ENCODE data around the gene CDT1.

Gene CDT1

DNA sequence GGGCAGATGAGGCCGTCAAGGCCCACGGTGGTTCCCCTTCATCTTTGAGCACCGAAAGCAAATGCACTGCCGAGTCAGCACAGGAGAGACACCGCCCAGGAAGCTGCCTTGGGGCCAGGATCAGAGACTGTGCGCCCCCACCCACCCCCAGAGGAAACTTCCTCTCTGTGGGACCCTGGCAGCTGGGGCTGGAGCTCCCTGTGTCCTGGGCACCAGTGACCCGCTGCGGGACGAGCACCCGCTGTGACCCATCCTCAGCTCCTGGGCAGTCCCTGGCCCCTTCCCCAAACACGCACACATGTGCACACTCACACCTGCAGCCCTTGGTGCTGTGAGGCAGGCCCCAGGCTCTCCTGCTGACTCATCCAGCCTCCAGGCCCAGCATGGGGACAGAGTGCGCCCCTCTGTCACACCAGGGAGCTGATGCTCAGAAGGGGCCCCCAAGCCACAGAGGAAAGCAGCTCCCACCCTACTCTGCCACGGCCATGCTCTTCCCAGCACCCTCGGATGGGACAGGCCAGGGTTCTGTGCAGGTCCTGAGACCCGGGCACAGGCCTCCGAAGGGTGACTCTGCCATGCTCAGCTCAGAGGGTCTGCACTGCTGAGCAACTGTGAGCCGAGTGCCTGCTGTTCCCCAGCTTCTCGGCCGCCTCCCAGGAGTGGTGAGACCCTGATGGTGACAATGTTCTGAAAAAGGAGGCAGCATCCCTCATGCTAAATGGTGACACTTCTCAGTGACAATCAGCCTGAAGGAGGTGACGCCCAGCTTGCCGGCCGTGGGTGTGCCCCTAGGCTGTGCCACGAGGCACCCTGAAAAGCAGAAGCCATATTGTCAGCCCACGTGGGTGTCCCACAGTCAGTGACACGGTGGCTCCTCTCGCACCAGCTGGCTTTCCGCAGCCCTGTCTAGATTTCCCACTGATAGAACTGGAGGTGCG lies 22.2 kb upstream of the CDT1 start:
- peak overlapping the region; percentile 88 for H2AK5ac ChIP-seq (ENCODE audit: low read length, severe bottlenecking)
- H3K27ac ChIP-seq (ENCODE audit: low read length, poor library complexity, severe bottlenecking), result peak overlapping the region; percentile 13
- H2BK120ac ChIP-seq (ENCODE audit: low read depth, low read length), result peak overlapping the region; percentile 56
- peak overlapping the region; percentile 40 to 62 for H3K18ac ChIP-seq (ENCODE audit: low read depth in 1 of 2, low read length in 2 of 2)
- no peak overlapping the region for H2AFZ ChIP-seq (ENCODE audit: low read depth, low read length)
- H3K9me3 ChIP-seq (ENCODE audit: control insufficient read depth, low read length), result no peaks in the 10 kb centered on the region
- peak overlapping the region; percentile 69 to 73 for H2BK12ac ChIP-seq (ENCODE audit: low read length in 2 of 2)
- H4K91ac ChIP-seq (ENCODE audit: low read length), result peak overlapping the region; percentile 89
- no peak for DNase-seq
- whole genome bisulfite sequencing, result 73% methylated on average over 28 of the region's 28 CpGs
- H3K4ac ChIP-seq (ENCODE audit: low read depth in 1 of 2, low read length in 2 of 2), result peak overlapping the region; percentile 19 to 49
- H3K9ac ChIP-seq (ENCODE audit: low read length), result peak overlapping the region; percentile 36
- H3K23ac ChIP-seq (ENCODE audit: low read length in 2 of 2), result peak overlapping the region in 1 of 2 experiments; percentile 96
- H3K79me1 ChIP-seq (replicated peaks; ENCODE audit: low read length, poor library complexity, severe bottlenecking), result peaks cover 4% of the 10 kb centered on the region
- peak overlapping the region; percentile 71 for H2BK15ac ChIP-seq (ENCODE audit: low read depth, poor library complexity, severe bottlenecking)
- H3K14ac ChIP-seq (ENCODE audit: low read length in 2 of 2), result peak overlapping the region in 1 of 2 experiments; percentile 63
- peak overlapping the region; percentile 44 for H3K4me2 ChIP-seq (ENCODE audit: low read length, poor library complexity, severe bottlenecking)
- peaks cover 0 to 4% of the 10 kb centered on the region in 2 experiments for H3K36me3 ChIP-seq (ENCODE audit: control insufficient read depth in 1 of 2, insufficient read depth in 2 of 2, low read depth in 1 of 2, low read length in 2 of 2)
- H4K8ac ChIP-seq (ENCODE audit: low read length), result peak overlapping the region; percentile 52
- H3K4me3 ChIP-seq (ENCODE audit: insufficient read depth in 1 of 2, low read depth in 1 of 2, low read length in 2 of 2), result peak overlapping the region; percentile 0 to 86
- peak overlapping the region; percentile 38 for H2BK5ac ChIP-seq (ENCODE audit: low read depth, low read length, poor library complexity, severe bottlenecking)
- no peaks in the 10 kb centered on the region for H3K27me3 ChIP-seq (ENCODE audit: control insufficient read depth in 1 of 2, insufficient read depth in 1 of 2, low read length in 2 of 2)
- H3K4me1 ChIP-seq (ENCODE audit: control insufficient read depth, insufficient read depth, low read depth, low read length), result peaks cover 77% of the 10 kb centered on the region

DNA sequence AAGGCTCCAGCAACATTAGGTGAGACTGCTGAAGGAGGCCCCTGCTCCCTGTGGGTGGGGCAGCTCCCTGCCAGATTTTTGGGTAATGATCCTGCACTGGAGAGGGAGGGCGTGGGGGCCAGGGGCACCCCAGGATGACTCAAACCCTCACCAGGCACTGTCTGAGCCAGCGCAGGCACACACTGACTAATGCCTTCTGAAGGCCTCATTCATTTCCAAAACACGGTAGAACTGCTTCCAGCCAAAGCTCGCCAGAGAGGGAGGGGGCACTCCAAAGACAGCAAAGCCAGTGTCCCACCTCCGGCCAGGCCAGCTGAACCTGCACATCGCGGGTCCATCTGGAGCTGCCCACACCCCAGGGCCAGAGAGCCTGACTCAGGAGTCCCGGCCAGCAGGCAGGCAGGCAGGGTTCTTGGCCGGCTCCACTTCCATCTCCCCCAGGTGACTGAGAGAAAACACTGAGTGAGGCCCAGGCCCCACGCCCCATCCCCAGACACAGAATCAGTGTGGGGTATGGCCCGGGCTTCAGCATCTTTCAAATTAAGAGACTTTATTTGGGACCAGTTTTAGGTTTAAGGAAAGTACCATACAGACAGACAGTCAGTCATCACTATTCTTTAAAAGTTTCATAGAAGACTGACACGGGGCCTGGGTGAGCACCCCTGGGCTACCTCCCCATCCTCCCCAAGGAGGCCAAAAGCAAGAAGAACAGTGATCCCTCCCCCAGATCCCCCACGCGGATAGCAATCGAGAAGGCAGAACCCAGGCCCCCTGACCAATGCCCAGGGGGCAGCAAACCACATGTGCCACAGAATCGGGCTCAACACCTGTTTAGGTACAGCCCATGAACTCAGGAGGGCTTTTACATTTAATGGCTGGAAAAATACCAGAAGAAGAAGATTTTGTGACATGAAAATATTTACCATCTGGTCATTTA lies 20.9 kb upstream of the CDT1 start:
- peak overlapping the region; percentile 9 for H2AK5ac ChIP-seq (ENCODE audit: low read length, severe bottlenecking)
- peaks cover 66% of the 10 kb centered on the region for H3K4me1 ChIP-seq (ENCODE audit: control insufficient read depth, insufficient read depth, low read depth, low read length)
- no peak overlapping the region for H3K14ac ChIP-seq (ENCODE audit: low read length in 2 of 2)
- H3K79me1 ChIP-seq (replicated peaks; ENCODE audit: low read length, poor library complexity, severe bottlenecking), result peaks cover 4% of the 10 kb centered on the region
- peak overlapping the region; percentile 82 for H3K4me2 ChIP-seq (ENCODE audit: low read length, poor library complexity, severe bottlenecking)
- H3K36me3 ChIP-seq (ENCODE audit: control insufficient read depth in 1 of 2, insufficient read depth in 2 of 2, low read depth in 1 of 2, low read length in 2 of 2), result peaks cover 0 to 4% of the 10 kb centered on the region in 2 experiments
- no peak overlapping the region for H3K23ac ChIP-seq (ENCODE audit: low read length in 2 of 2)
- H3K27me3 ChIP-seq (ENCODE audit: control insufficient read depth in 1 of 2, insufficient read depth in 1 of 2, low read length in 2 of 2), result no peaks in the 10 kb centered on the region
- H3K27ac ChIP-seq (ENCODE audit: low read length, poor library complexity, severe bottlenecking), result peak overlapping the region; percentile 78
- DNase-seq, result peak; percentile 76
- 35% methylated on average over 14 of the region's 16 CpGs for WGBS
- no peak overlapping the region for H2BK5ac ChIP-seq (ENCODE audit: low read depth, low read length, poor library complexity, severe bottlenecking)
- peak overlapping the region; percentile 88 for H3K9ac ChIP-seq (ENCODE audit: low read length)
- no peaks in the 10 kb centered on the region for H3K9me3 ChIP-seq (ENCODE audit: control insufficient read depth, low read length)
- no peak overlapping the region for H2AFZ ChIP-seq (ENCODE audit: low read depth, low read length)
- H2BK120ac ChIP-seq (ENCODE audit: low read depth, low read length), result peak overlapping the region; percentile 23
- H3K4me3 ChIP-seq (ENCODE audit: insufficient read depth in 1 of 2, low read depth in 1 of 2, low read length in 2 of 2), result peak overlapping the region in 1 of 2 experiments; percentile 86
- peak overlapping the region; percentile 9 to 12 for H2BK12ac ChIP-seq (ENCODE audit: low read length in 2 of 2)
- peak overlapping the region in 1 of 2 experiments; percentile 46 for H3K4ac ChIP-seq (ENCODE audit: low read depth in 1 of 2, low read length in 2 of 2)
- H4K8ac ChIP-seq (ENCODE audit: low read length), result peak overlapping the region; percentile 45
- peak overlapping the region in 1 of 2 experiments; percentile 65 for H3K18ac ChIP-seq (ENCODE audit: low read depth in 1 of 2, low read length in 2 of 2)
- H2BK15ac ChIP-seq (ENCODE audit: low read depth, poor library complexity, severe bottlenecking), result no peak overlapping the region
- H4K91ac ChIP-seq (ENCODE audit: low read length), result peak overlapping the region; percentile 69

DNA sequence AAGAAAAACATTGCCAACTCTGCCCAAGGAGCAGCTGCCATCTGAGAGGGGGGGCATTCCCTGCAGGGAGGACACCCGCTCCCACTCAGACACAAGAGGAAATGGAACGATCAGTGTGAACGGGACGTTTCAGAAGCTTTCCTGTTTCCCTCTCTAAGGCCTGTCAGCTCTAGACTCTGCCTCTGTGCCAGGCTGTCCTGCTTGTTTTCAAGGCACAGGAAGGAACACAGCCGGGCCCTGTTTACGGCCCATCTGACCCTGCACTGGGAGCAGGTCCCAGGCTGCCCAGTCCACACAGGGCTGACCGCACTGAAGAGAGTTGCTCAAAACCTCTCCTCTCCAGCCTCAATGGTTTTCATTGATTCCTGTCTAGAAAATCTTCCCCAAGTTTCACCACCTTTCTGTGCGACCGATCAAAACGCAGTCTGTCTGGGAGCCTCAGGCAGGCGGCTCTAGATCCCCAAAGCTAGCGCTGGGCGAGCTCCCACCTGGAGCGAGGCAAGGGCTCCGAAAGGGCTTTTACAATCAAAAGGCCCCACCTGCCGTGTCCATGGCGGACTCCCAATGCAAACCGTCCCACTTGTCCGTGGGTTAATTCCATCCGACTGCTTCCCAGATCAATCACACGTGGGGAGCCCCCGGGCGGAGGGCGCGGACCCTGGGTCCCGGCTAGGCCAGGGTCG lies 20.1 kb upstream of the CDT1 start:
- peak overlapping the region; percentile 78 for H3K27ac ChIP-seq (ENCODE audit: low read length, poor library complexity, severe bottlenecking)
- DNase-seq, result peak; percentile 60
- H3K9ac ChIP-seq (ENCODE audit: low read length), result peak overlapping the region; percentile 88
- peak overlapping the region; percentile 91 for H2BK120ac ChIP-seq (ENCODE audit: low read depth, low read length)
- peak overlapping the region; percentile 76 to 86 for H3K4me3 ChIP-seq (ENCODE audit: insufficient read depth in 1 of 2, low read depth in 1 of 2, low read length in 2 of 2)
- peak overlapping the region; percentile 87 for H4K8ac ChIP-seq (ENCODE audit: low read length)
- WGBS, result 54% methylated on average over 27 of the region's 27 CpGs
- H2AK5ac ChIP-seq (ENCODE audit: low read length, severe bottlenecking), result peak overlapping the region; percentile 52
- H2BK12ac ChIP-seq (ENCODE audit: low read length in 2 of 2), result peak overlapping the region in 1 of 2 experiments; percentile 59
- peaks cover 58% of the 10 kb centered on the region for H3K4me1 ChIP-seq (ENCODE audit: control insufficient read depth, insufficient read depth, low read depth, low read length)
- H2BK5ac ChIP-seq (ENCODE audit: low read depth, low read length, poor library complexity, severe bottlenecking), result peak overlapping the region; percentile 79
- peaks cover 0 to 4% of the 10 kb centered on the region in 2 experiments for H3K36me3 ChIP-seq (ENCODE audit: control insufficient read depth in 1 of 2, insufficient read depth in 2 of 2, low read depth in 1 of 2, low read length in 2 of 2)
- H3K9me3 ChIP-seq (ENCODE audit: control insufficient read depth, low read length), result no peaks in the 10 kb centered on the region
- H3K23ac ChIP-seq (ENCODE audit: low read length in 2 of 2), result peak overlapping the region in 1 of 2 experiments; percentile 94
- peaks cover 2% of the 10 kb centered on the region for H3K79me1 ChIP-seq (replicated peaks; ENCODE audit: low read length, poor library complexity, severe bottlenecking)
- no peaks in the 10 kb centered on the region for H3K27me3 ChIP-seq (ENCODE audit: control insufficient read depth in 1 of 2, insufficient read depth in 1 of 2, low read length in 2 of 2)
- H4K91ac ChIP-seq (ENCODE audit: low read length), result peak overlapping the region; percentile 97
- peak overlapping the region in 1 of 2 experiments; percentile 89 for H3K14ac ChIP-seq (ENCODE audit: low read length in 2 of 2)
- peak overlapping the region; percentile 82 for H3K4me2 ChIP-seq (ENCODE audit: low read length, poor library complexity, severe bottlenecking)
- peak overlapping the region; percentile 60 for H2BK15ac ChIP-seq (ENCODE audit: low read depth, poor library complexity, severe bottlenecking)
- H3K4ac ChIP-seq (ENCODE audit: low read depth in 1 of 2, low read length in 2 of 2), result peak overlapping the region; percentile 66 to 91
- H2AFZ ChIP-seq (ENCODE audit: low read depth, low read length), result no peak overlapping the region
- H3K18ac ChIP-seq (ENCODE audit: low read depth in 1 of 2, low read length in 2 of 2), result peak overlapping the region; percentile 82 to 95

All from mesenchymal stem cell (in vitro differentiated cells and primary cell).